Measurements from ENCODE around the gene LLGL1.

LLGL1 gene

DNA sequence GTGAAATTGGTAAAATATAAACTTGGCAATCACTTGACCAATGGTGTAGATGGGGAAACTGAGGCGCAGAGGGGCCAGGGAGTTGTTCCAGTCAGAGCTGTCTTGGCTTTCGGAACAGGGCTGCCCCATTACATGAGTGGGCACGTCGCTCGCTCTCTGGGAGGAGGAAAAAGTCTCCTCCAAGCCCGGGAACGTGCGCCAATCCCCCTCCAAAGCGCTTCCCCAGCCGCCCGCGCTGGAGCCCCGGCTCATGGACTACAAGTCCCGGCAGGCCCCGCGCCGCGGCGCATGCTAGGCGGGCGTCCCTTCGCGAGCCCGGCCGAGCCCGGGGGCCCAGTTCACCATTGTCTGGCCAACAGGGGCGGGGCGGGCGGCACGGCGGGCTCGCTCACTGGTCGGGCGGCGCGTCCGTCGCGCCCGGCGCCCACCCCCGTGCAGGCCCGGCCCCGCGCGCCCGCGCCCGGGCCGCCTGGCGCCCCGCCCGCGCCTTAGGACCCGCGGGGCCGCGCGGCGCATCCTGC, at the start of gene LLGL1:
Gene LLGL1, plus strand, starts transcription at position 515 of the 521 bp plus-strand sequence. CDS start 48 bp downstream, outside the sequence.
- DNase-seq (ENCODE audit: low read depth) = peak; percentile 91

DNA sequence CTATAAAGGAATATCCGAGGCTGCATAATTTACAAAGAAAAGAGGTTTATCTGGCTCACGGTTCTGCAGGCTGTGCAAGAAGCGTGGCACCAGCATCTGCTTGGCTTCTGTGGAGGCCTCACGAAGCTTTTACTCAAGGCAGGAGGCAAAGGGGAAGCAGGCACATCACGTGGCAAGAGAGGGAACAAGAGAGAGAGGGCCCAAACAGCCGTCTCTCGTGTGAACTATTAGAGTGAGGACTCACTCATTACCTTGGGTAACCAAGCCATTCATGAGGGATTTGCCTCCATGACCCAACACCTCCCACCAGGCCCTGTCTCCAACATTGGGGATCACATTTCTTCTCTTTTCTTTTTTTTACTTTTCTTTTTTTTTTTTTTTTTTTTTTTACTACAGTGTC, 49.3 kb upstream of the LLGL1 start:
- no peak for DNase-seq (ENCODE audit: low read depth)

DNA sequence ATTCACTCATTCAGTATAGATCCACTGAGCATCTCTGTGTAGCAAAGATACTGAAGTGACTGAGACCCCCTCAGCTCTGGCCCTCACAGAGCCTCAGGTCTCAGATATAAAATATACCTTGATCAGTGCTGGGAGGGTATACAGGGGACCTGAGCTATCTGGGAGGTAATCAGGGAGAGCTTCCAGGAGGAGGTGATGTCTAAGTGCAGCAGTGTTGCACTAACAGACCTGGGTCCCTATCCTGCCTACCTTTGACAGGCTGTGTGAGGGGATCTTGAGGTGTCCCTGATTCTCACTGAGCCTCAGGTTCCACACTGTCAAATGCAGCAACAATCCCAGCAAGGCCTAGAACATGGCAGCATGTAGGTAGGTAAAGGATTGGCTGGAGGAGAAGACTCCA, 48.3 kb upstream of the LLGL1 start:
- DNase-seq (ENCODE audit: low read depth) = no peak

DNA sequence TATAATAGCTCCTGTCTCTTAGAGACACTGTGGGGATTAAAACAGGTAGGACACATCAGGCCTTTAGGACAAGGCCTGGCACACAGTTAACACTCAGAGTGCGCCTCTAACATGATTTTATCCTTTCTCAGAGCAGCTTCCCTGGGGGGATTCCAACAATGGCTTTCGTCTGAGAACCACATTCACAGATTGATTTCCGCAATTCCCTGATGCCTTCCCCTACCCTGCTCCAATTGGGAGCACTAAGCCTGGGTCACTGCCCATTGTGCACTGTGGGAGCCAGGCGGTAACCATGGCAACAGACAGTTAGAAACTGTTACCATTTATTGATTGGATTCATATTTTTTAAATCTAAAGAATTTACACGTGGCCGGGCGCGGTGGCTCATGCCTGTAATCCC, 47.7 kb upstream of the LLGL1 start:
- DNase-seq (ENCODE audit: low read depth) = no peak

DNA sequence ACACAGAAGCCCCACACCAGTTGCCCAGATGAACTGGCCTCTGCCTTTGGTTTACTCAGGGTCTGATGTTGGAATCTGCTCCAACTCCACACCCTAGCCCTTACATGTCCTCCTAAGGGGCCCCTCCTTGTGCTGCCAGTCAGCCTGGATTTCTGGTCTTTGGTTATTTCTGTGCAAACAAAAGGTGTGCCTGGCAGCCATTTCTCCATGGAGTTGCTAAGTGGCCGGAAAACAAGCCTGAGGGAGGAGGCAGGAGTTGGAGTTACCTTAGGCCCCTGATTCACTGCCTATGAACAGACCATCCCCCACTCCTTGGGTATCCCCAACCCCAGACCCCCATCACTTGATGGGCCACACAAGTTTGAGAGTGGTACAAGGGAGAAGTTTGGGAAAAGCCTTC, 46.2 kb upstream of the LLGL1 start:
- no peak for DNase-seq (ENCODE audit: low read depth)

DNA sequence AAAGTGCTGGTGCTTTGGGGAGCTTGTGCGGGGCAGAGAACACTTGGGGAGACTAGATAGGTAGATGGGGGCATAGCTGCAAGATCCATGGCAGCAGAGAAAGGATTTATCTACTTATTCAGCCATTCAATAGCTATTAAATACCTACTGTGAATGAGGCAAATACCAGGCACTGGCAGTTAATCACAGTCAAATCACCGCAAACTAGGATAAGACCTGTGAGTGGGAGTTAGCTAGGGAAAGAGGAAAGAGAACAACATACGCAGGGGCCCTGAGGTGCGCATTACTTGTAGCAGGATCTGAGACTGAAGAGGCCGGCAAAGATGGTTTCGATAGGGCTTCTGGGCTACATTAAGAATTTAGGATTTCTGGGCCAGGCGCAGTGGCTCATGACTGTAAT, 45.6 kb upstream of the LLGL1 start:
- no peak for DNase-seq (ENCODE audit: low read depth)

DNA sequence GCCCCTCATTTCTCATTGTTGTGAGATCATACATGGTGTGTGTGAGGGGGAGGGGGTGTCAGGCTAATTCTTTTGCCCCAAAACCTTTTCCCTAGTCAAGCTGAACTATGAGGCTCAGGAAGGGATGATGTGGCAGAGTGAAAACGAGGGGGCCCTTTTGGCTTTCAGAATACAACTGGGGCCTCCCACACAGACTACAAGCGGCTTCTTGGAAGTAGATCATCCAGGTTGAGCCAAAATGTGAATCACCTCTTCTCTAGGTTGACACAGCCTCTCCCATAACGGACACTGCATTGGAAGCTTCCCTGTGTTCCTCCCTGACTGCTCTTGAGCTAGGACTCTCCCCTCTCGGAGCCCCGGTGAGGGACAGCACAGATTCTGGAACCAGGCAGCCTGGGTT, 44.1 kb upstream of the LLGL1 start:
- DNase-seq (ENCODE audit: low read depth) = no peak

DNA sequence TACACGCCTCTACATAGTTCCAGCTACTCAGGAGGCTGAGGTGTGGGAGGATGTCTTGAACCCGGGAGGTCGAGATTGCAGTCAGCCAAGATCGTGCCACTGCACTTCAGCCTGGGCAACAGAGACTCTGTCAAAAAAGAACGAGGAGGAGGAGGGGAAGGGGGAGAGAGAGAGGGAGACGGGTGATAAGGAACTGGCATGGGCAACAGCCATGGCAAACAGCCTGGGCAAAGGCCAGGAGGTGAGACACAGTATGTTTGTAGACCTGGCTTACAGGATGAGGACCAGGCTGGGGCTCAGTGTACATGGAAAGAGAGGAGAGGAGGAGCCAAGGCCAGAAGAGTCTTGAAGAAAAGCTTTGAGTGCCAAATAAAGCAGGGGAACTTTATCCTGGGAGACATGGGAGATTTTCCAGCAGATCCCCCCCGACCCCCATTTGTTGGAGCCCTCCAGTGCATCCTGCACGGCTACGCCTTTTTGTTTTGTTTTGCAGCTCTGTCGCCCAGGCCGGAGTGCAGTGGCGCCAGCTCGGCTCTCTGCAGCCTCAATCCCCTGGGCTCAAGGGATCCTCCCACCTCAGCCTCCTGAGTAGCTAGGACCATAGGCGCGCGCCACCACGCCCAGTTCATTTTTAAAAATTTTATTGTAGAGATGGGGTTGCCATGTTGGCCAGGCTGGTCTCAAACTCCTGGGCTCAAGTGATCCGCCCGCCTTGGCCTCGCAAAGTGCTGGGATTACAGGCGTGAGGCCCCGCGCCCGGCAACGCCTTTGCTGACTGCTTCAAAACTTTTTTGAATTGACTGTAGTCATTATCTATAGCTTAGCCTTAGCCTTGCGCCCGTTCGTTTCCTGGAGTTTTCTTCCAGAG, 43.1 kb upstream of the LLGL1 start:
- DNase-seq (ENCODE audit: low read depth) = no peak

DNA sequence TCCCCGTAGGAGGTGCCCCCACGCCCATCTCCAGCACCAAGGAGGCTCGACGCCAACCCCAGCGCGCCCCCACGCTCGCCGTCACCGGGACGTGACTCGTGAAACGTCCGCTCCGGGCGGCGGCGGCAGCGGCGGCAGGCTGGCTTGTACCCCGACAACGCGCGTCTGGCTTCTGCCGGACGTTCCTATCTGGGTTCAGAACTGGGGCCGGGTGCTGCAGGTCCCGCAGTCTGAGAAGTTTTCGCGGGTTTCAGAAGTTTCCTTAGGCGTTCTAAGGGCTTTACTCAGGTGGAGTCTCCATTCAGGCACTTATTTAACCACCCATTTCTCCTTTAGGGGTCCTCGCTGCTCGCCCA, 42.5 kb upstream of the LLGL1 start:
- DNase-seq (ENCODE audit: low read depth) = peak; percentile 66

DNA sequence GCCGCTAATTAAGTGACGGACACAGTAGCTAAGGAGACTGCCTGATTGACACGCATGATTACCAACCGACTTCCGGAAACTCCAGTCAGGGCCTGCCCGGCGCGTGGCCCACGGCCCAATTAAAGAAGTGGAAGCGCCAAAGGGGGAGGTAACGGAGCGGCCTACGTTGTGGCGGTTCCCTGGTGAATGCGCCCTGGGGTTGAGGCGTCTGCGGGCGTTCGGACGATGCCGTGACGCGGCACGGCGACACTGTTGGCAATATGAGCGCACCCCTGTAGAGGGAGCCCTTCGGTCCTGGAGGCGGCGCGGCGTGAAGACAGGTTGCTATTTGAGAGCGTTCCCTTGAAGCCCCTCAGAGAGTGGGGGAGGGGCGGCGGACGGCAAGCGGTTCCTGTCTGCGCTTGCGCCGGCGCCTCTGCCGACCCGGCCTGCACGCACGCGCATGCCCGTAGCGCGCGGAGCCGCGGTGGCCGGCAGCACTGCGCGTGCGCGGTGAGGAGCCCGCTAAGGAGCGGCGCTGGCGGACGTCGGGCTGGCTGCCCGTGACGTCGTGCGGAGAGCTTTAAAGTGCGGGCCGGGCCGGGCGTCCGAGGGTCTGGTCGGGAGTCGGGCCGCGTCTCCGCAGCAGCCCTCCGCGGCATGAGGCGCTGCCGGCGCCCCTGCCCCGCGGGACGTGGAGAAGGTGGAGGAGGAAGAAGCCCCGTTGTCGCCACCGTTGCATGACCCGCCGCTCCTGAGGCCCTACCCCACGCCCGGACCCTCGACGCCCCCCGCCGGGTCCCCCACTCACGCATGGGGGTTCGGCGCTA, 41.9 kb upstream of the LLGL1 start, which contains the start of gene ALKBH5:
Gene ALKBH5, plus strand, starts transcription at position 495 of the 809 bp plus-strand sequence. CDS start 416 bp downstream, outside the sequence.
- DNase-seq (ENCODE audit: low read depth) = peak; percentile 91

DNA sequence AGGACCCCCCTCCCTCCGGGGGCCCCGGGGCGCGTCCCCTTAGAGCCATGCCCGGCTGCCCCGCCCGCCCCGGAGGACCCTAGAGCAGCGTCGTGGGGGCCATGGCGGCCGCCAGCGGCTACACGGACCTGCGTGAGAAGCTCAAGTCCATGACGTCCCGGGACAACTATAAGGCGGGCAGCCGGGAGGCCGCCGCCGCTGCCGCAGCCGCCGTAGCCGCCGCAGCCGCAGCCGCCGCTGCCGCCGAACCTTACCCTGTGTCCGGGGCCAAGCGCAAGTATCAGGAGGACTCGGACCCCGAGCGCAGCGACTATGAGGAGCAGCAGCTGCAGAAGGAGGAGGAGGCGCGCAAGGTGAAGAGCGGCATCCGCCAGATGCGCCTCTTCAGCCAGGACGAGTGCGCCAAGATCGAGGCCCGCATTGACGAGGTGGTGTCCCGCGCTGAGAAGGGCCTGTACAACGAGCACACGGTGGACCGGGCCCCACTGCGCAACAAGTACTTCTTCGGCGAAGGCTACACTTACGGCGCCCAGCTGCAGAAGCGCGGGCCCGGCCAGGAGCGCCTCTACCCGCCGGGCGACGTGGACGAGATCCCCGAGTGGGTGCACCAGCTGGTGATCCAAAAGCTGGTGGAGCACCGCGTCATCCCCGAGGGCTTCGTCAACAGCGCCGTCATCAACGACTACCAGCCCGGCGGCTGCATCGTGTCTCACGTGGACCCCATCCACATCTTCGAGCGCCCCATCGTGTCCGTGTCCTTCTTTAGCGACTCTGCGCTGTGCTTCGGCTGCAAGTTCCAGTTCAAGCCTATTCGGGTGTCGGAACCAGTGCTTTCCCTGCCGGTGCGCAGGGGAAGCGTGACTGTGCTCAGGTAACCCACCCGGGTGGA, 41.0 kb upstream of the LLGL1 start:
- DNase-seq (ENCODE audit: low read depth) = peak; percentile 37

DNA sequence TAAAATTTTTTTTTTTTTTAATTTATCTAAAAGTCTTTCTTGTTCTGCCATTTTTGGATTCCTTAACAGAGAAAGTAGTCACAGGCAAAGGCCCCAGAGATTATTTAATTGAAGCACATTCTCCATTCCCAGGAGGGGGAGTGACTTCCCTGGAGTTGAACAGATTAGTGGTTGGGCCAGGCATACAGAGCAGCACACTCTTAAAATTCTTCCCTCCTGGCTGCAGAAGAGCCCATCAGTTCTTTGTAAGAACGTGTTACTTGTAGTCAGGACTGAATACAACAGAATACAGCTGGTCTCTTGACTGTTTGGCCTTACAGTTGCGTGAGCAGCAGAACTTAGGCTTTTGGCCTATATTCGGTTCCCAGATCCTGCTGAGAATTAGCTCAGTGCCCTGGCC, 40.0 kb upstream of the LLGL1 start:
- DNase-seq (ENCODE audit: low read depth) = no peak

DNA sequence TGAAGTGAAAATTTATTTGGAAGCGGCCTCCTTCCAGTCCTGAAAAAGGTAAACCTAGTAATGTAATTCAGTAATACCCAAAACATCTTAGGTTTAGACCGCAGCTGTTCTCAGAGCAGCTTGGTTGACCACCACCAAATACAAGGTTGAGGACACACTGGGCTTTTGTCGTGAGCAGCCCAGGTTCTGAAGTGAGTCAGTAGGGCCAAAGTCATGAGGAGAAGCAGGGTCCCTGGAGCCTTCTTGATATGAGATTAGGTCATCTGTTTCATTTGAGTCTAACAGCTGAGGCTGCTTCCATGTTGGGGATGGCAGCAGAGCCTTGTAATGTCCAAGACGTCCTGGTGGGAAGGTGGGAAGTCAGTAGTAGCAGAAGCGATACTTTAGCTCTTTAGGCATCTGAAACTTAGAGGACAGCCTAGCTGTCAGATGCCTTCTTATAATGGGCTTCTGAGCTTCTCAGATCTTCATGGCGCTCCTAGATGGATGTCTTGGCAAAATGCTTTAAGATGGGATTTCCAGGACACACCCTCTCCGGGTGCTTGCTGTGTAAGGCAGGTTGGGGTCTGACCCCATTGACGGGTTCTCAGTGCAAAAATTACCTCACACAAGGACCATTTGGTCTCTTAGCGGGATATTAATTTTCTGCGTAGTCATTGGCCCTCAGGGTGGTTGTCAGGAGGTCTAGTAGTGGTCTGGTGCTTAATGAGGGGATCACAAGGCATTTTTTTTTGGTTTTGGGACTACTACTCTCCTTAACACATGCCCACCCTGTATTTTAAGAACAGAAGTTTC, 39.4 kb upstream of the LLGL1 start:
- no peak for DNase-seq (ENCODE audit: low read depth)

DNA sequence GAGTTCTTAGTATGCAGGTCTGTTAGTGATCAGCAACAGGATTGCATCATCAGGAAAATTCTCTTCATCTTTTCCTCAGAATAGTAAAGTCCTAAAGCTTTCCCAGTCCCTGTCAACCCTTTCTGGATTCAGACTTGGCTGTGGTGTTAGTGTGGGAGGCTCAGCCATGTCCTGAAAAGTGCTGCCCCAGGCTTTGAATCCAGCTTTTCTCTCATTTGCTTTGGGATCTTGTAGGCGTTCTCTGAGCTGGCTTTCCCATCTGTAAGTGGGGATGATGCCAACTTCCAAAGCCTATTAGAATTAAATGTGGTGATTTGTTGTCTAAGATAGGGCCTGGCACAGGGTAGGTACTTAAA, 38.8 kb upstream of the LLGL1 start:
- DNase-seq (ENCODE audit: low read depth) = no peak

DNA sequence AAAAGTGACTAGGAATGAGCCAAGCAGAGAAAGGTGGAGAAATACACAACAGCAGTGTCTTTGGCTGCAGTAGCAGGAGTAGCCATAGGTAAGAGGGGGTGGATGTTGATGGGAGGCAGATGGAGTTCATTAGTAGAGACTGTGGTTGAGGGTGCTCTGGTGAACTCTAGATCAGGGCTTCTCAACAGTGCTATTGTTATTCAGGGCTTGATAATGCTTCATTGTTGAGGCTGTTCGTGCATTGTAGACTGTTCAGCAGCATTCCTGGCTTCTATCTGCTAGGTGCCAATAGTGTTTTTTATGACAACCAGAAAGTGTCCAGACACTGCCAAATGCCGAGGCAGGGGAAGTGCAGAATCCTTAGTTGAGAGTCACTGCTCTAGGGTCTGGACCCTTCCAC, 38.2 kb upstream of the LLGL1 start:
- no peak for DNase-seq (ENCODE audit: low read depth)

DNA sequence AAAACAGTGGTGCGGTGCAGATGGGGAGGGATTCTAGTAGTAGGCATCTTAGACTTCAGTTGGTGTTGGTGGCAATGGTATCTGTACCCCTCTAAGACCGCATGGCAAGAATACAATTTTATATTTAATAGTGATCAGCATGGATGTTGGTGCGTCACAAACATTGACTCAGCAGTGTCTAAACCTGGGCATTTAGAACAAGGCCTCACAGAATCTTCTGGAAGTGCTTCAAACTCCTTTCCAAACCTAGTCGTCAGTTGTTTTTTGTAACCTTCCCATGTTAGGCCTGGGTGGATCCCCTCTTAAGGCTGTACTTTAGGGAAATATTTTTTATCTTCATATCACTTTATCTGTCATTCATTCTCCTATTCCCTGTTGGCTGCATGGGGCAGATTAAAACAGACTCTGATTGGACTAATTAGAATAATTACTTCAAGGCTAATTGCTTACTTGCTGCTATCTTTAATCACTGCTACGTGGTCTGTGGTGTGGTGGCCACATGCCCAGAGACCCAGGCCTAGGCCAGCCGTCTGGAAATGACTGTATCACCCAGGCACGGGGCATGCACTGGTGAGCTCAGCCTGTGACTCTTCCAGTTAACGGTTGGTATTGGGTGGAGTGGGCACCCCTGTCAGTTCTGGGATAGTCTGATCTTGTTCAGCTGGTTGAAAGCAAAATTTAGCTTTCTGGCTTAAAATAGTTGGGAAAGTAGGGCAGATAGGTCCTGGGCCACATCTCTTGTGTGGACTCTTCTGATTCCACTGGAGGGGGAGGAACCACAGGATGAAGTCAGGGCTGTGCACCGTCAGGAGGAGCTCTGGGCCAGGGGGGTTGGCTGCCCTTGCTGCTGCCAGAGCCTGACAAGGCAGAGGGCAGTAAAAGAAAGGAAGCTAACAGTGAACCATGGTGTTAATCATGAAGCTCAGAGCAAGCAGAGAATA, 37.3 kb upstream of the LLGL1 start:
- DNase-seq (ENCODE audit: low read depth) = no peak

DNA sequence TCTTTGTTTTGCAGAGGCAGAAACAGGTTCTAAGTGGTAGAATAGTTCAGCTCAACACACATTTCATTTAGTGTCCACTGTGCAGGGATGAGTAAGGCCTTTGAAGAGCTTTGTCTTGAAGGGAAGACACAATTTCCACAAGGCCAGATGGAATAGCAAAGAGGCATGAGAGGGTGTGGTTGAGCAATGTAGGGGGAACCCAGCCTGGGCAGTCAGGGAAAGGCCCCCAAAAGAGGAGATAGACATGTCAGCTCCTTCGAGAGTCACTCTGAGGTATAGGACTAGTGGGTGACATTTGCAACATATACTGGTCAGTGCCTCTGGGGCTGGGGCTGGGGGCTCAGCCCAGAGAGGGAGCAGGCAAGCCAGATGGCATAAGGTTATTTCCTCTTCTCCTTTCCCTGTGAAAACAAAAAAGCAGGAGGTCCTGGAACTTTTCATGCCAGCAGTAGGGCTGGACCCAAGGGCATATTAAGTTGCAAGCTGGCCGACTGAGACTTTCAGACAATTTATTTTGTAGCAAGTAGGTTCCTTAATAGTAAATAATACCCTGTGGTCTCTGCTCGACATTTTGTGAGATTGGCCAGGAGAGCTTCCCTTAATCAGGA, 34.7 kb upstream of the LLGL1 start:
- DNase-seq (ENCODE audit: low read depth) = no peak

DNA sequence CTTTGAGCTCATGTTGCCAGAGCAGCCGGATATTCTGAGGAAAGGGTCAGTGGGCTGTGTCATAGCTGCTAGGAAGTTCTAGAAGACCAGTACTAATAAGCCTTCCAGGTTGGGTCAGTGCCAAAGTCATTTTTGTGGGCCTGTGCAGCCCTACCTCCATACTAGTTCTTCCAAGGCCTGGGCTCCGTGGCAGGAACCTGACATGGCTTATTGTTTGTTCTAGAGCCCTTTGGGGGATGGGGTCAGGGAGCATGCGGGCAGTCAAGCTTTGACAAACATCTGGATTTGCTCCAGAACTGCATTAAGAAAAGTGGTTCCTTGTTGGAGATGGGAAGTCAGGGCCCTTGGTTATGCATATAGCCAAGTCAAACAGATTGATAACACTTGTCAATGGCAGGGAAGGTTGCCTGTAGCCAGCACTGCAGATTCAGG, 34.2 kb upstream of the LLGL1 start:
- DNase-seq (ENCODE audit: low read depth) = no peak

DNA sequence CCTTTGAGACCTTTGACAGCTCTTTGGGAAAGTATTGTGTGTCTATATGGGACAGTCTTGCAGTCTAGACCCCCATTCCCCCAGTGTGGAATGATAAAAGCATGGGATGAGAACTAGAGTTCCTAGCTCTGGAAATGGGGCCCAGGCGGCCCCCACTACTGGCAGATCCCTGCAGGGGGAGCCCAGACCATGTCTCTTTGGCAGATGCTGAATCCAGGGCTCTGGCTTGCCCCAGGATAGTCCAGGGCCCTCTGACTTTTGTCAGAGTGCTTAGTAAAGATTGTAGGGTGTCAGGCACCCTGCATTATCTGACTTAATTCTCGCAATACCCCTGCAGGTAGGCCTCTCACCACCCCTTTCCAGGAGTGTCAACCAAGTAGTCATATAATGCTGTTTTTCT, 33.5 kb upstream of the LLGL1 start:
- no peak for DNase-seq (ENCODE audit: low read depth)

DNA sequence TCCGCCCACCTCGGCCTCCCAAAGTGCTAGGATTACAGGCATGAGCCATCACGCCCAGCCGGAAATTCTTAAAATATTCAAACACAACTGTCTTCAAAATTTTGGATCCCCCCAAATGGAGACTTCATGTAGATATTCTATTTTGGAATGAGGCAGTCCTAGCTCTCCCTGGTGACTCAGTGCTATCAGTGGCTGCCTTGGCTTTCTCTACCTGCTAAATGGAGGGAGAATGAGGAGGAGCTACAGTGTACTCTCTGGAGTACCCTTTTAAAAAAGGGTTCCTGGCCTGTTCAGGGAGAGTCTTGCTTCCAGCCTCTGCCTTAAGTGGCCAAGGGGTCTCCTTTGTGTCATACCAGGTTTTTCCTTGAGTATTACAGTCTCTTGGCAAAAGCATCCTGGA, 31.0 kb upstream of the LLGL1 start:
- no peak for DNase-seq (ENCODE audit: low read depth)
